ENCODE measurements around the gene SLC15A4. TPM values are rescaled to one million over a fixed set of nuclear protein-coding genes. Genes with fewer than 3 reads are reported as not detected.

SLC15A4 gene
- total RNA-seq, 3 donors from 2014 or later = 15.4 to 23.4 (median 15.7) TPM

- ATAC-seq = no peak
- intact Hi-C loops (cut with DNase I, micrococcal nuclease) = no loop called here
These were observed 40.2 kb upstream of the SLC15A4 start for GRCh38 chr12:128863957-128864356.

GRCh38 chr12:128861226-128862016 is 37.7 kb upstream of the SLC15A4 start:
- H3K36me3 ChIP-seq (ENCODE audit: low read depth) = no peaks in the 10 kb centered on the region
- DNase-seq (no peak), ATAC-seq (no peak)
- intact Hi-C loops (cut with DNase I, micrococcal nuclease) = no loop called here
- TF ChIP-seq CTCF (IDR thresholded peaks at IDR 0.05) = no peak
- no peak overlapping the region for H3K4me3 ChIP-seq
- H3K4me1 ChIP-seq (ENCODE audit: low read depth) = no peaks in the 10 kb centered on the region
- no peaks in the 10 kb centered on the region for H3K9me3 ChIP-seq

More at GRCh38 chr12:128863957-128864356, 40.2 kb upstream of the SLC15A4 start:
- Histone ChIP-seq H3K4me1 (ENCODE audit: low read depth) (no peaks in the 10 kb centered on the region), H3K4me3 (no peak overlapping the region), H3K9me3 (no peaks in the 10 kb centered on the region), H3K36me3 (ENCODE audit: low read depth) (no peaks in the 10 kb centered on the region)
- no peak for DNase-seq
- TF ChIP-seq CTCF (IDR thresholded peaks at IDR 0.05) = no peak

- Histone ChIP-seq H3K9me3 (no peaks in the 10 kb centered on the region), H3K4me1 (ENCODE audit: low read depth) (no peaks in the 10 kb centered on the region), H3K36me3 (ENCODE audit: low read depth) (no peaks in the 10 kb centered on the region), H3K4me3 (no peak overlapping the region)
- no peak for DNase-seq
- intact Hi-C loops (cut with DNase I, micrococcal nuclease) = no loop called here
- TF ChIP-seq CTCF (IDR thresholded peaks at IDR 0.05) = no peak
- ATAC-seq = no peak
These were observed 35.6 kb upstream of the SLC15A4 start for GRCh38 chr12:128859311-128859710.

- intact Hi-C loops (cut with DNase I, micrococcal nuclease) = no loop called here
- no peaks in the 10 kb centered on the region for H3K4me1 ChIP-seq (ENCODE audit: low read depth)
- DNase-seq = no peak
- ATAC-seq = peak; percentile 13
- no peaks in the 10 kb centered on the region for H3K9me3 ChIP-seq
- H3K4me3 ChIP-seq = no peak overlapping the region
- no peak for TF ChIP-seq CTCF (IDR thresholded peaks at IDR 0.05)
- no peaks in the 10 kb centered on the region for H3K36me3 ChIP-seq (ENCODE audit: low read depth)
These were observed 33.5 kb upstream of the SLC15A4 start for GRCh38 chr12:128857133-128857763.

- Histone ChIP-seq H3K9me3 (no peaks in the 10 kb centered on the region), H3K4me3 (no peak overlapping the region), H3K36me3 (ENCODE audit: low read depth) (no peaks in the 10 kb centered on the region), H3K4me1 (ENCODE audit: low read depth) (no peaks in the 10 kb centered on the region)
- intact Hi-C loops (cut with DNase I, micrococcal nuclease) = no loop called here
- no peak for TF ChIP-seq CTCF (IDR thresholded peaks at IDR 0.05)
- ATAC-seq = no peak
- no peak for DNase-seq
These were observed 33.0 kb upstream of the SLC15A4 start for GRCh38 chr12:128856791-128857078.
